Ascending aorta (tissue), 2 donors: ENCODE results near the gene TWIST2. TPM values are rescaled to one million over a fixed set of nuclear protein-coding genes. Genes with fewer than 3 reads are reported as not detected.
A peak's percentile ranks its signal among the peaks of the same experiment; 100 is the strongest.

Experiments used
- DNase-seq, 2 donors: peaks; one replicate each; pipeline ENCODE4 v3.0.0-alpha.2; 2019; ENCODE audit warnings: low spot score in 2 of 2
- H3K27ac ChIP-seq, 2 donors: fragments of 200-600 bp; sonication (generic); one replicate each; pipeline ENCODE4 v1.5.1; 2016 to 2017; ENCODE audit warnings: mild to moderate bottlenecking in 1 of 2
- H3K27me3 ChIP-seq: fragments of 200-600 bp; sonication (generic); one replicate; pipeline ENCODE4 v1.5.1; 2017
- H3K36me3 ChIP-seq, 2 donors: fragments of 200-600 bp; sonication (generic); one replicate each; pipeline ENCODE4 v1.5.1; 2016
- H3K4me1 ChIP-seq, 2 donors: fragments of 200-600 bp; sonication (generic); one replicate each; pipeline ENCODE4 v1.5.1; 2016 to 2017; ENCODE audit warnings: mild to moderate bottlenecking in 1 of 2
- H3K4me3 ChIP-seq, 2 donors: fragments of 200-600 bp; sonication (generic); one replicate each; pipeline ENCODE4 v1.5.1; 2016 to 2017; ENCODE audit warnings: mild to moderate bottlenecking in 1 of 2
- H3K9me3 ChIP-seq, 2 donors: fragments of 200-600 bp; sonication (generic); one replicate each; pipeline ENCODE4 v1.5.1; 2016
- CTCF ChIP-seq, 3 experiments: fragments of 200-600 bp in 2 of 3; fragments of 450-650 bp in 1 of 3; sonication (generic) in 2 of 3; IDR thresholded peaks; one replicate each; pipeline ENCODE4 v1.5.1; 2016 to 2019; ENCODE audit warnings: antibody characterized with exemption in 3 of 3, mild to moderate bottlenecking in 1 of 3, moderate library complexity in 1 of 3
- intact Hi-C: fragments of 100-400 bp; cut with DNase I; formaldehyde crosslinking; loops from one replicate; pipeline ENCODE4 v1.15.1; 2023
- total RNA-seq: library from RNA; depleted of rRNA; stranded (reverse); fragments of >200 nt; gene quantifications from one replicate; pipeline ENCODE4 v1.1.0, GENCODE V29; 2016

The TWIST2 gene
- total RNA-seq, 1 donor from 2014 or later: 108 TPM

GRCh38 chr2:238929242-238930081 lies 81.6 kb downstream of the TWIST2 start:
- no peak for TF ChIP-seq CTCF (IDR thresholded peaks at IDR 0.05)
- Histone ChIP-seq H3K27ac (peak overlapping the region in 1 of 2 donors; percentile 29), H3K4me3 (no peak overlapping the region), H3K27me3 (no peaks in the 10 kb centered on the region), H3K36me3 (no peaks in the 10 kb centered on the region), H3K4me1 (peaks cover 0 to 7% of the 10 kb centered on the region in 2 donors), H3K9me3 (no peaks in the 10 kb centered on the region)
- intact Hi-C loops: no loop called here
- peak in 1 of 2 donors; percentile 76 for DNase-seq

- TF ChIP-seq CTCF (IDR thresholded peaks at IDR 0.05): no peak
- no peaks in the 10 kb centered on the region for H3K27me3 ChIP-seq
- no peak overlapping the region for H3K27ac ChIP-seq
- H3K36me3 ChIP-seq: no peaks in the 10 kb centered on the region
- H3K9me3 ChIP-seq: no peaks in the 10 kb centered on the region
- H3K4me3 ChIP-seq: no peak overlapping the region
- H3K4me1 ChIP-seq: peaks cover 0 to 7% of the 10 kb centered on the region in 2 donors
- intact Hi-C loops: no loop called here
- peak in 1 of 2 donors; percentile 42 for DNase-seq
These were observed 82.3 kb downstream of the TWIST2 start for GRCh38 chr2:238930216-238930615.

- TF ChIP-seq CTCF (IDR thresholded peaks at IDR 0.05): no peak
- Histone ChIP-seq H3K4me1 (no peaks in the 10 kb centered on the region), H3K9me3 (no peaks in the 10 kb centered on the region), H3K27ac (no peak overlapping the region), H3K36me3 (no peaks in the 10 kb centered on the region), H3K27me3 (no peaks in the 10 kb centered on the region), H3K4me3 (no peak overlapping the region)
- DNase-seq: peak in 1 of 2 donors; percentile 58
- intact Hi-C loops: no loop called here
These were observed 88.5 kb downstream of the TWIST2 start for GRCh38 chr2:238936162-238937052.

GRCh38 chr2:238938003-238938400 lies 90.1 kb downstream of the TWIST2 start:
- H3K36me3 ChIP-seq: no peaks in the 10 kb centered on the region
- TF ChIP-seq CTCF (IDR thresholded peaks at IDR 0.05): no peak
- intact Hi-C loops: no loop called here
- no peaks in the 10 kb centered on the region for H3K4me1 ChIP-seq
- H3K4me3 ChIP-seq: no peak overlapping the region
- H3K9me3 ChIP-seq: no peaks in the 10 kb centered on the region
- peak in 1 of 2 donors; percentile 59 for DNase-seq
- no peak overlapping the region for H3K27ac ChIP-seq
- no peaks in the 10 kb centered on the region for H3K27me3 ChIP-seq

- intact Hi-C loops: no loop called here
- no peak overlapping the region for H3K4me3 ChIP-seq
- DNase-seq: peak in 1 of 2 donors; percentile 84
- no peak for TF ChIP-seq CTCF (IDR thresholded peaks at IDR 0.05)
- H3K9me3 ChIP-seq: no peaks in the 10 kb centered on the region
- H3K36me3 ChIP-seq: no peaks in the 10 kb centered on the region
- no peak overlapping the region for H3K27ac ChIP-seq
- H3K27me3 ChIP-seq: no peaks in the 10 kb centered on the region
- no peaks in the 10 kb centered on the region for H3K4me1 ChIP-seq
These were observed 90.6 kb downstream of the TWIST2 start for GRCh38 chr2:238938401-238939055.
